DOHH2 (cell line): Measurements from ENCODE around the gene C11orf71.

Source experiments
- H3F3A ChIP-seq: fragments of 200-600 bp; sonication (generic), shearing (Covaris generic); 2 replicates; pipeline ENCODE4 v1.6.0; 2016; ENCODE audit warnings: antibody characterized with exemption, mild to moderate bottlenecking; ENCODE audit not compliant: control insufficient read depth, insufficient read depth
- H3K27ac ChIP-seq: fragments of 200-600 bp; sonication (generic); 2 replicates; pipeline ENCODE4 v1.5.1; 2014; ENCODE audit warnings: low read depth, mild to moderate bottlenecking, low read length, moderate library complexity
- H3K27me3 ChIP-seq: fragments of 200-600 bp; sonication (generic); 2 replicates; pipeline ENCODE4 v1.6.1; 2014; ENCODE audit warnings: mild to moderate bottlenecking, low read length, mixed read lengths; ENCODE audit not compliant: control insufficient read depth
- H3K36me3 ChIP-seq: fragments of 200-600 bp; sonication (generic); 2 replicates; pipeline ENCODE4 v1.6.1; 2014; ENCODE audit warnings: mild to moderate bottlenecking, low read length, moderate library complexity, mixed read lengths; ENCODE audit not compliant: control insufficient read depth
- H3K4me1 ChIP-seq: fragments of 200-600 bp; sonication (generic); 2 replicates; pipeline ENCODE4 v1.6.1; 2014; ENCODE audit warnings: mild to moderate bottlenecking, low read length, mixed read lengths; ENCODE audit not compliant: control insufficient read depth
- H3K4me2 ChIP-seq: fragments of 200-600 bp; sonication (generic); 2 replicates; pipeline ENCODE4 v1.6.0; 2014; ENCODE audit warnings: mild to moderate bottlenecking, low read length, moderate library complexity
- H3K4me3 ChIP-seq: fragments of 200-600 bp; sonication (generic); 2 replicates; pipeline ENCODE4 v1.5.1; 2014; ENCODE audit warnings: mild to moderate bottlenecking, low read length, mixed read lengths
- H3K79me2 ChIP-seq: fragments of 200-600 bp; sonication (generic); 2 replicates; pipeline ENCODE4 v1.6.1; 2014; ENCODE audit warnings: mild to moderate bottlenecking, low read length, mixed read lengths; ENCODE audit not compliant: control insufficient read depth
- H3K9me2 ChIP-seq: fragments of 200-600 bp; sonication (generic); replicated peaks from 2 replicates; pipeline ENCODE4 v1.6.1; 2014; ENCODE audit warnings: mild to moderate bottlenecking, low read length, mixed read lengths; ENCODE audit not compliant: control insufficient read depth
- H3K9me3 ChIP-seq: fragments of 200-600 bp; sonication (generic); 2 replicates; pipeline ENCODE4 v1.6.1; 2014; ENCODE audit warnings: antibody characterized with exemption, low read length, mixed read lengths; ENCODE audit not compliant: control insufficient read depth, insufficient read depth
- H4K20me1 ChIP-seq: fragments of 200-600 bp; sonication (generic); 2 replicates; pipeline ENCODE4 v1.6.0; 2014; ENCODE audit warnings: low read depth, mild to moderate bottlenecking, antibody characterized with exemption, low read length, moderate library complexity; ENCODE audit not compliant: control insufficient read depth, insufficient read depth
- EZH2phosphoT487 ChIP-seq: fragments of 200-600 bp; sonication (generic); IDR thresholded peaks from 2 replicates; pipeline ENCODE4 v1.6.1; 2017; ENCODE audit warnings: borderline replicate concordance, mild to moderate bottlenecking, antibody characterized with exemption, low read length, moderate library complexity, mixed read lengths
- TF ChIP-seq, protein P1 (sequence below): fragments of 200-600 bp; sonication (generic); IDR thresholded peaks from one replicate; pipeline ENCODE4 v1.5.1; 2014; ENCODE audit warnings: antibody characterized with exemption, mild to moderate bottlenecking, low read depth, low read length; ENCODE audit not compliant: poor library complexity, severe bottlenecking

C11orf71 gene

DNA sequence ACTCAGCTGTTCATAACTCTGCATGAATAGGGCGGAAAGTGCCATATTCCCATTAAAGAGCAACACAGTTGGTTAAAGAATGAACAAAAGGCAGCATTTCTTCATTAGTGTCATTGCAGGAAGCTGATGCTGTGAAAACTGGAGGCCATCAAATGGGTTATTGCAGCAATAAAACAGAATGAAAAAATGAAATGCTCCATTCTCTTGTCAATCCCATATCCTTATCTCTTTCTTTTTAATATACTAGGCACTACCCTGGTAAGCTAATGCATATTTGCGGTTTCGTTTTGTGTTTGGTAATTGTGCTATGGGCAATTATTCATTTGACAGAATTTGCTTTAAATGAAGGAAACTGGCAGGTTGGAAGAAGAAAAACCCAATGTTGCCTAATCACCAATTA, 25.3 kb downstream of the C11orf71 start:
- Histone ChIP-seq H3K9me2 (no peaks in the 10 kb centered on the region; the same call in 1 of the 2 replicates), H3K27ac (no peak overlapping the region), H3K27me3 (peaks cover 18% of the 10 kb centered on the region), H4K20me1 (no peaks in the 10 kb centered on the region), H3F3A (no peaks in the 10 kb centered on the region), H3K9me3 (no peaks in the 10 kb centered on the region), H3K79me2 (no peaks in the 10 kb centered on the region), H3K4me2 (no peak overlapping the region), H3K4me1 (no peaks in the 10 kb centered on the region), H3K4me3 (no peak overlapping the region), H3K36me3 (no peaks in the 10 kb centered on the region)
- no peak for TF ChIP-seq EZH2phosphoT487
- TF ChIP-seq, protein P1, sequence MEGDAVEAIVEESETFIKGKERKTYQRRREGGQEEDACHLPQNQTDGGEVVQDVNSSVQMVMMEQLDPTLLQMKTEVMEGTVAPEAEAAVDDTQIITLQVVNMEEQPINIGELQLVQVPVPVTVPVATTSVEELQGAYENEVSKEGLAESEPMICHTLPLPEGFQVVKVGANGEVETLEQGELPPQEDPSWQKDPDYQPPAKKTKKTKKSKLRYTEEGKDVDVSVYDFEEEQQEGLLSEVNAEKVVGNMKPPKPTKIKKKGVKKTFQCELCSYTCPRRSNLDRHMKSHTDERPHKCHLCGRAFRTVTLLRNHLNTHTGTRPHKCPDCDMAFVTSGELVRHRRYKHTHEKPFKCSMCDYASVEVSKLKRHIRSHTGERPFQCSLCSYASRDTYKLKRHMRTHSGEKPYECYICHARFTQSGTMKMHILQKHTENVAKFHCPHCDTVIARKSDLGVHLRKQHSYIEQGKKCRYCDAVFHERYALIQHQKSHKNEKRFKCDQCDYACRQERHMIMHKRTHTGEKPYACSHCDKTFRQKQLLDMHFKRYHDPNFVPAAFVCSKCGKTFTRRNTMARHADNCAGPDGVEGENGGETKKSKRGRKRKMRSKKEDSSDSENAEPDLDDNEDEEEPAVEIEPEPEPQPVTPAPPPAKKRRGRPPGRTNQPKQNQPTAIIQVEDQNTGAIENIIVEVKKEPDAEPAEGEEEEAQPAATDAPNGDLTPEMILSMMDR: no peak

DNA sequence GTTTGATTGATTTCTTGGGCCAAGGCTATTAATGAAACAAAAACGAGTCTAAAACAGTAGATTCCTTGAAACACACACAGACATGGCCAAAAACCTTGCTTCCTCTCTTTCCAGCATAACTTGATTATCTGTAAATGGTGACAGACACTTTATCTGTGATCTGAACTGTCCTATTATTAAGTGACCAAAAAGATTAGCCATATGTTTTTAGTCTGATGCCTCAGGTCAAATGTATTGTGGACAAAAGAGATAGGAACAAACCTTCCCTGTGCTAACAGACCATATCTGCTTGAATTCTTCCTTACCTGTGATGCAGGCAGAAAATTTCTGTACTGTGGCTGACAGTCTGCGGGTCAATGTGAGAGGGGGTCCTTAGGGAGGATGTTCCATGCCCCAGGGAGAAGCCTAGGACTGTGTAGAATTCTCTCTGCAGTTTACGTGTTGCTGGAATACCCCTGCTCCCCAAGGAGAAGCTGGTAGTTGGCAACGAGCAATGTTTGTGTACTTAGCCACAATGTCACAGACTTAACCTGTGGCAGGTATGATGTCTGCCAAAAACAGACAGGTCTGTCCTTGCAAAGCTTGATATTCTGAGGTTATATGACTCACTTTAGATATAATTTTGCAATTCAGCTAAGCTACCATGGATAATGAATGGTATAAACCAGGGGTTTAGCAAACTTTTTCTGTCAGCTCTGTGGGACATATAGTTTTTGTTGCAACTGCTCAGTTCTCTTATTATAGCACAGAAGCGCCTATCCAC, 31.2 kb downstream of the C11orf71 start:
- Histone ChIP-seq H3F3A (no peaks in the 10 kb centered on the region), H4K20me1 (no peaks in the 10 kb centered on the region), H3K9me2 (no peaks in the 10 kb centered on the region), H3K27ac (no peak overlapping the region), H3K27me3 (peaks cover 3% of the 10 kb centered on the region; the same call in 1 of the 2 replicates), H3K9me3 (no peaks in the 10 kb centered on the region), H3K4me1 (no peaks in the 10 kb centered on the region), H3K79me2 (no peaks in the 10 kb centered on the region), H3K4me3 (no peak overlapping the region), H3K36me3 (no peaks in the 10 kb centered on the region), H3K4me2 (no peak overlapping the region)
- TF ChIP-seq EZH2phosphoT487: no peak
- TF ChIP-seq, protein P1: no peak

DNA sequence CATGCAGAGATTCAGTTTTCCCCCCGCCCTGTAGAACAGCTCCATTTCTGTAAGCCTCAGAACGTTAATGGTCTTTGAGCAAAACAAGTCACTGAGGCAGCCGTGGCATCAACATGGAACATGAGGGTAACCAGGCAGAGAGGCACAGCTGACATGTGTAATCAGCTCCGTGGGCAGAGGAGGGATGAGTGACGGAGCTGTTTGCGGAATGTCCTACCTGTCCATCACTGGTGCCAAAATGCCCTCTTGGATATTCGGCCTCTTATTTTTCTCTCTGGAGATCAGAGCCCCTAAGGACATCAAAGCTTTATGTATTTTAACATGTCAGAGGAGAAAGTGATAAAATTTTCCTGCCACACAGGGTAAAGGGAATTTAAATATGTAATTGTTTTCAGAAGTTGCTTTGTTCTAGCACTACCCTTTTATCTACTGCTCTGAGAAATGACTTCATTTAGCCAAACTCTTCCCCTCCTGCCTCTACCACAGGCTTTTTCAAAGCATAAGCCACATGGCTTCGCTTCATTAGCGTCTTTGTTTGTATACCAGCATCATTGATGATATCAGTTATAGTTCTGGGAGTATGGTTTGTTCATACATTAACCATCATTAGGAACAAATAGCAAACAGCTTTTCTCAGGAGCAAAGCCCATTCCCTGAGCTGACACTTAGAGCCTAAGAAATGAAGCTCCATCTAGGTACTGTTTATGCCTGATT, 32.9 kb downstream of the C11orf71 start:
- H3K4me1 ChIP-seq: no peaks in the 10 kb centered on the region
- H3K27me3 ChIP-seq: 0 out of 2 replicates have a peak, but pooled peaks cover 3% of the 10 kb centered on the region
- H3K79me2 ChIP-seq: no peaks in the 10 kb centered on the region
- no peaks in the 10 kb centered on the region for H3K9me2 ChIP-seq
- no peak overlapping the region for H3K4me3 ChIP-seq
- no peaks in the 10 kb centered on the region for H3K9me3 ChIP-seq
- H4K20me1 ChIP-seq: no peaks in the 10 kb centered on the region
- TF ChIP-seq, protein P1: no peak
- TF ChIP-seq EZH2phosphoT487: no peak
- no peaks in the 10 kb centered on the region for H3F3A ChIP-seq
- no peak overlapping the region for H3K4me2 ChIP-seq
- no peak overlapping the region for H3K27ac ChIP-seq
- H3K36me3 ChIP-seq: no peaks in the 10 kb centered on the region
